GM18508 (cell line): ENCODE measurements around the gene KIAA0513.
"Not testable (repeated sequence)": the region's sequence is repeated elsewhere in the genome, so short reads cannot be mapped to it uniquely, and the experiment has no call there.

Experiments
- ATAC-seq: cut with Tn5 transposase; IDR thresholded peaks from one replicate; pipeline ENCODE4 v1.9.1; 2021; ENCODE audit warnings: moderate number of reproducible peaks; ENCODE audit not compliant: insufficient read depth, unreplicated experiment

The KIAA0513 gene

DNA sequence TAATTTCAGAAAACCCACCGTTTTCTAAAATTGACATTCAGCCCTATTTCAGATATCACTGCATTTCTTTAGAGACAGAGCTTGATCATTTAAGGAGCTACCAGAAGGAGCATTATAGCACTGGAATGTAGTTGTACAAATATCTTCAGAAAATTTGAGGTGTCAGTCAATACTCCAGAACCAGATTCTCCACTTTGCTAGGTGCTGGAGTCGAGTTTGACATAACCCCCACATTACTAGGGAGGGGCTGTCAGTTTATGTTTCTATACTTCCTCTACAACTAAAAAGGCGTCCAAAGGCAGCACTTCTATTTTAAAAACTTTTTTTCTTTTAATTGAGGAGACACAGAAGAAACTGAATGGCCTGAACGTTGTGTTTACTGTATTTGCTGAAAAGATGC, 892 bp upstream of the KIAA0513 start:
- ATAC-seq: no peak

DNA sequence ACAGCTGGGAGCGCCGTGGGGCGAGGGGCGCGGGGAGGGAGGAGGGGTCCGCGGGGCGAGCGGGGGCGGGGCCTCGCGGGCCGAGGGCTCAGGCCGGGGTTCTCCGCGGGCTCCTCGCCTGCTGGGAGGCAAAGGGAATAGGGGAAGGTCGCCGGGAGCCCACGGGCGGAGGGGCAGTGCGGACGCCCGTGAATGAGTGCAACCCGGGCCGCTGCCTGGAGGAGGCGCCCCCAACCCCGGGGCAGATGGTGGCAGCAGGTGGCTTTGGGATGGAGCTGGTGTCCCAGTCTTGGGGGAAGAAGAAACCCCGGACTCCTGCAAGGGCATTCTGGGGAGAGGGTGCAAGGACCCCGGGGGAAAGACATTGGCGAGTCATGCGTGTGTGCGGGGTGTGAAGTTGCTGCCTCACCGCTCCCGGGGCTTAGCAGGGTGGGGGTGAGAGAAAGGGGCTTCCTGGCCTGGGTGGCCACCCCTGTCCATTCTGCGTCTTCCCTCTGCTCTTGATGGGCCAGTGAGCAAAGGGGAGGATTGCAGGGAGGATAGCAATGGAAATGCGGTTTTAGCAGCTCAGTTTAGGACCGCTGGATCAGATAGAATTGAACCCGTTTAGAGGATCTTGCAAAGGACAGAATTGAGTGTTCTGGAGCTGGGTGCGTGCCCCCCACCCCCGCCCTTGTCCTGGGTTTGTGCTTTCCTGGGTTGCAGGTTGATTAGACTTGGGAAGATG, 526 bp downstream of the KIAA0513 start:
- no peak for ATAC-seq

DNA sequence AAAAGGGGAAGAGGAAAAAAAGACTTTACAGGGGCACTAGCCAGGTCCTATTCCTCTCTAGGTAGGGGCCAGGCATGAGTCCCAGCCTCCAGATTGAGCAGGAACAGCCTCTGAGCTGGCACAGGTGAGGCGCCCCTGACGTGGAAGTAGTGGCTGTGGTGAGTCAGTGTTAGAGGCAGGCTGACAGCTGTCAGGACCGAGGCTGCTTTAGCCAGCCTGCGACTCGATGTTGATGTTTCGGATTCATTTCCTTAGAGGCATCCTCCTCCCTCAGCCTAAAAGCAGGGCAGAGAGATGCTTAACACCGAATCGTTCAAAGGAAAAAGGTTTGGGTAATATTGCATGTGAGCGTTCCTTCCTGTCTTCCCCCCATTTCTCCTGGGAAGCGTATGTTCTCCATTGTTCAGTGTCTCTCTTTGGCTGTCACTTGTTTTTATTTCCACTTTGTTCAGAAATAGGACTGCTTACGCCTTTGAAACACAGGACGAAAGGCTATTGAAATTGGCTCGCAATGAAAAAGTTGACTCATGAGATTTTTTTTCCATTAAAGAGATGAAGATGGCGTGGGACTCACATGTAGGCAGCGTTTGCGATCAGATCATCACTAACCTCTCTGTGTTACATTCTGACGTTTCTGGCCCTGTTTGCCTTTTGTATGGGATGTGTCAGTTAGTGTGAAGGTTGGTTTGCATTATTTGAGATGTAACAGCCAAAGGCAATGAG, 1.3 kb downstream of the KIAA0513 start:
- ATAC-seq: no peak

DNA sequence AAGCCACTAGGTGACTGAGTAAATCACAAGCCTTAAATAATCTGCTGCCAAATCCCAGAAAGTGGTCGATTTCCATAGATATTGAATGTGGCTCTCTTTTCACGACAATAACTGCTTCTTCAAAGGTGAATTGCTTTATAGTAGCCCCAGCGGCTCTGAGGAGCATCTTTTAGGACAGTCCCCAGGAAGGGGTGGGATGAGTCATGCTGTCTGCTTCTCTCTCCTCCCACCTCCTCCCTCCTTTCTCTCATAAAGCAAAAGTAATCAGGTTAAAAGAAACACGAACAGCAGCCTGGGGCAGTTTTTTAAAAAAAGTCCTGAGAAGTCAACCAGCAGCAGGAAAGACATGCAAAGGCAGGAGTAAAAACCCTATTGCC, 1.8 kb downstream of the KIAA0513 start:
- no peak for ATAC-seq

DNA sequence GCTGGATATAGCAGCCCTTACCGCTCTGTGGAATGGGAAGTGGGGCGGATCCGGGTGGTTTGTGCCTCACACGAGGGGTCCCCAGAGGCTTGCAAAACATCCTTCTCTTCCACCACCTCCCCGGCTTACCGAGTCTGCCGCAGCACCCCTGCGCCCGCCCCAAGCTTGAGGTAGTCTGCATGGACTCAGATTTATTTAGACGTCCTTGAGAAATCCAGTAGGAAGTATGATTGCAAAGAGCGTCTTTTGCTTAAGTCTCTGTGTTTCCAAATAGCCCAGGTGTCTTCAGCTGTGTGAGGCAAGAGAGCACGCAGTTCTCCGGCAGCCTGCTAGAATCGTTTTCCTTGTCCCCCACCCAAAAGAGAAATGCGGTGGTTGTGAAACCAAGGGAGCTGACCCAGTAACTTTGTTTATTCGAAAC, 2.4 kb downstream of the KIAA0513 start:
- ATAC-seq: no peak

DNA sequence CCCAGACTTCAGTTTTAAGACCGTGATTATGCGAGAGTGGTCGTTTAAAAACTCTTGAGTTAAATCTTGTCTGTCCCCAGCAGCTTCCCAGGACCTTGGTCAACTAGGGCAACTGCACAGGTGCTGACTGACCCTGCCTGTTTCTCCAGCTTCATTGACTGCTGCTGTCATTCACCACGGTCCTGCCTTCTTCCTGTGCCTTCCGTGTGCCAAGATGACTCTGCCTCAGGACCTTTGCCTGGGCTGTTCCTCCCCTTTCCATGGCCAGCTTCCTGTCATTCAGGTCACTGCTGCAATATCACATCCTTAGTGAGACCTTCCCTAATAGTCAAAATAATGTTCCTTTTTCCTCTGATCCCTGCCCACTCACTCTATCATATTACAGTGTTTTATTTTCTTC, 3.9 kb downstream of the KIAA0513 start:
- no peak for ATAC-seq

DNA sequence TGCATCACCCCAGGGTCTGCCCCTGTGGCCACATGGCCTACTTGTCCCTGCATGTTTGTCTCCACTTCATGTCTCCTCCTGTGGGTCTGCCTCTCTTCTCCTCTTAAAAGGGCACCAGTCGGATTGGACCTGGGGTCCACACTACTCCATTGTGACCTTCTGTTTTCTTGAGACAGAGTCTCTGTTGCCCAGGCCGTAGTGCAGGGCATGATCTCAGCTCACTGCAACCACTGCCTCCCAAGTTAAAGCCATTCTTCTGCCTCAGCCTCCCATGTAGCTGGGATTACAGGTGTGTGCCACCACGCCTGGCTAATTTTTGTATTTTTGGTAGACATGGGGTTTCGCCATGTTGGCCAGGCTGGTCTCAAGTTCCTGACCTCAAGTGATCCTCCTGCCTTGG, 4.6 kb downstream of the KIAA0513 start:
- not testable (repeated sequence) for ATAC-seq

DNA sequence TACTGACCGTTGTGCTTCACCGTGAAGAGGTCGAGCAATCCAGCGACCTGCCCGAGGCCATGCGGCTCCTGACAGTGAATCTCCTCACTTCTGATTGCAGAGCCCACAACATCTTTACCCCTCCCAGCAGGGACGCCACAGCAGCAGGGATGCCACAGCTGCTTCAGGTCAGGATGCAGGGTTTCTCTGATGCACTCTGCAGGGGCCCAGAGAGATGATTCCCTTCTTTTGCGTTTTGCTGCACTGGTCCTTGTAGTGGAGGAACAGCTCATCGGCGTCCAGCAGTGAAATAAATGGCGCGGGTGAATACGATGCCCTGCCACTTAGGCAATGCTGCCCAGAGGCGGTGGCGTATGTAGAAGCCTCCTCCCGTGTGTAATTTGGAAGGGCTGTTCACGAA, 5.6 kb downstream of the KIAA0513 start:
- ATAC-seq: no peak

DNA sequence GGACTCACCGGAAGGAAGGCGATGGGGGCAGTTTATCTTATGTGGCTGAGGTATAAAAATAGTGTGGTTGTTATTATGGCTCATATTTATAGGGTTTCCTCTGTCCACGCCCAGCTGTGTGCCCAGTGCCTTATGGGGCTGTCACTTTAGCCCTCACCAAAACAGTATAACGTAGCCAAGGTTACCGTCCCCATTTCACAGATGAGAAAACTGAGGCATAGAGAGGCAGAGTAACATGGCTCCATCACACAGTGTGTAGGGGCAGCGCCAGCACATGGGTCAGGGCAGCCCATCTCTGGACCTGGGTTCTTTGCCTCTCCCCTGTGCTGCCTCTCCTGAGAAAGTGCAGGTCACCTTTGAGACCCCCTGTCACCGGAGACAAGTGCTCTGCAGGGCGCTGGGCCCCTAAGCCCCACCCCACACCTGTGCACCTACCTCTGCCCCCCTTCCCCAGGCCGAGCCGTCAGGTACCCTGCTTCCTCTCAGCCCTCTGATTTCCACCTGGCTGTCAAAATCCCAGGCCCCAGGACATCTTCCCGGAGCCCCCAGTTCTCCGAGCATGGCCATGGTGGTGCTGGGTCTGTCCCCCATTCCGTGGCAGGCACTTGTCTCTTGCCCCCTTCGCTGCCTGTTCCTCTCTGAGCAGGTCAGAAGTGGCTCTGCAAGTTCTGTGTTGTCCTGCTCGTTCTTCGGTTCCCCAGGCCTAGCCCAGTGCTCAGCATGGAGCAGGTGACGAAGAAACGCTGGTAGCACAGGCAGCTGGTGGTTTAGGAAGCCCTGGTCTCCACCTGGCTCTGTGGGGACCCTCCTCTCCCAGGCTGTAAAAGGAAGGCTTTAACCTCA, 7.2 kb downstream of the KIAA0513 start:
- no peak for ATAC-seq

DNA sequence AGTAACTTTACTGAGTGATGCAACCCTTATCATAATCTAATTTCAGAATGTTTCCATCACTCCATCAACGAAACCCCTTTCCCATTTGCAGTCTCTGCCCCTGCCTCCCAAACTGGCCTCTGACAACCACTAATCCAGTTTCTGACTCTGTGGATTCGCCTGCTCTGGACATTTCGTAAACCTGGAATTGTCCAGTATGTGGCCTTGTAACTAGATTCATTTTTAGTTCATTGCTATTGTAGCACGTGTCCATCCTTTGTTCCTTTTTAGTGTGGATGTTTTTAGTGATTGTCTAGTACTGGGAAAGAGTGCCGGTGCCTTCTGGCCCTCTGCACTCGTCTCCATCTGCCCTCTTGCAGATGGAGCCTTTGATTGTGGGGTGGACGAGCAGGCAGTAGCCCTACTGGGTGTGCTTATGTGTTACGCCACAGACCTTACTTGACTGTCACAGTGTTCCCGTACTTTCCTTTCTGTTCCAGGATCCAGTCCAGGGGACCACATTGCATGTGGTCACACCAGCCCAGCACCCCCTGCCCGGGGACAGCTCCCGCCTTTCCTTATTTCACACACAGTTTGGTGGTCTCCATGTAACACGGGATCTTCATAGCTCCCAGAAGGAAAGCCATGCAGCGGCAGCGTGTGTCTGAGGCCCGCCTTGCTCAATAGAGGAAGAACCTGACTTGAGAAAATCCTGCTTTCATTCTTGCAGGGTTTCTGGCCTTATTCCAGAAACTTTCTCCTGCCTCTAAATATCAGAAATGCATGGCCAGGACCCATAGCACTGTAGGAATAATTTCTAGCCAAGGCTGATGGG, 8.8 kb downstream of the KIAA0513 start:
- no peak for ATAC-seq

DNA sequence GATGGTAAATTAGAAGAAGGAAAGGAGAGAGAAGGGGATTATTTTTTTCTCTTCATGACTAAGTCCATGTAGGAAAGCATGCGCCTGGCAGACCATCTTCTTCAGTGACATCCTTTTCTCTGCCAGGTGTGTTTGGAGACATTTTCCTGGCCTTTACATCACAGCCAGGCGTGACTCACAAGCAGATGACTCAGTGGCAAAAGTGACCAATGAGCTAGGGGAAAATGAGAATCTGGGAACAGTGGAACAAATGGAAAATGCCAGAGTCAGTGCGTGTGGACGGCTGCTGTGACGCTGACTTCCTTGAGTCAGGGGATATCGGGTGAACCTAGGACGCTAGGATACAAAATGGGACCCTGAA, 9.4 kb downstream of the KIAA0513 start:
- no peak for ATAC-seq

DNA sequence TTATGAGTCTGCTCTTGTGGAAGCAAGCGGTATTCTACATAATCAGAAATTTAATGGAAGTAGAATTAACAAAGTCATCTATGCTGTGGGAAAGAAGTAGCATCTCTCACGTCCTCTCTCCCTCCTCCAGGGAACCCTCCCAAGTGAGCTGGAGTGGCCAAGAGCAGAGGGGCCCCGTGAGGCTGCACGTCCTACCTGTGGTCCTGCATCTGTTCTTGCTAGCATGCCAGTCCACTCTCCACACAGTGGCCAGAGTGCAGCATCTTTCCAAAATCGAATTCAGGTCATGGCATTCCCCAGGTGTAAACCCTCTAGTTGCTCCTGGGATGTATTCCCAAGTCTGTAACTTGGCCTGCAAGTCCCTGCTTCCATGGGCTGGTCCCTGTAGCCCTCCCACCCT, 10.1 kb downstream of the KIAA0513 start:
- no peak for ATAC-seq

DNA sequence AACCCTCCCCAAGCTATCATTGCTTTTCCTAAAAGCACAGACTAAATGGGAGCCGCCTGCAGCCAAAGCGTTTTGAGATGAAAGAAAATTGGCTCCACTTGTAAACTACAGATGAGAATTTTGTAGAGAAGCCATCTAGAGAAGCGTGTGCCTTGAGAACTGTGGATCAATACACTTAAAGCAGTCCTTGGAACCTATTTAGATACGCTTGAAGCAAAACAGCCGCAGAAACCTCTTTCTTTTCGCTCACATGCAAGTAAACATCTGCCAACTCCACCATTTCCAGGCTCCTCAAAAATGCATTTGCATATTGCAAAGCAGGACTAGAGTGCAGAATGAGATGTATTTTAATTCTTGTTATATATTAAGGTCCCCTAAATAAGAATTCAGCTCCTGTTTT, 13.1 kb downstream of the KIAA0513 start:
- no peak for ATAC-seq

DNA sequence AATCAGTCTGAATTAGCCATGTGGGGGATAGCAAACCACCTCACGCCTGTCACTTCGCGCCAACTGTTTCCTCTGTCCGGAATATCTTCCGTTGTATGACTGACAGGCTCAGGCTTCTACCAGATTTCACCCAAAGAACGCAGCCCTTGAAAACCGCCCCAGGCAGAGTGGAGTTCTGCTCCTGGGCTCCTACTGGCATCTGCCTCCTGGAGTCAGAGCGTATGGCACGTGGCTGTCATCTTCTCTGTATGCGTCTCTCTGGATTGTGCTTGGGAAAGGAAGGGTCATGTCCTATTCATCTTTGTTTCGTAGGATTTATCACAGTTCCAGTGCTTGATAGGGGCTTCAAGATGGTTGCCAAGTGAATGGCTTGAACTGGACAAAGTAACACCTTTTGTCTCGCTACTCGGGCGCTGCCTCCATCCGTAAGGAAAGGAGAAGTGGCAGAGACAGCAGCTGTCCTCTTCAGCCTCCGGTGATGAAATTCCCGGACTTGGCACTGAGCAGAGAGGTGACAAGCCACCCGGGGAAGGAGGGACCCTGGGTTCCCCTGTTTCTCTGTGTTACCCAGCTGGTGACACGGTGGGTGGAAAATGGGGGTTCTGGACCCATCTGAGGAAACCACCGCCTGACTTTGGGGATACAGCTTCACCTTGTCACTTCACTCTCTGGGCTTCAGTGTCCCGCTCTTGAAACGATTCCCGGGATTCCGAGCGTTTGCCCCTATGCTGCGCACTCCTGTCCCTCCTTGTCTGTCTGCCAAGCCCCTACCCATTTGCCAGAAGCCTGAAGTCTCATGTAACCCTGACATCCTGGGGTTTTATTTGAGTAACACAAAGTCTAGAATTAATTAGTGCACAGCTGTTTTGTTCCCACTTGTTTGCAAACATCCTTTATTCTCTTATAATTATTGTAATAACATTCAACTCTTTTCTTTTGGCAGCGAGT, 13.9 kb downstream of the KIAA0513 start:
- ATAC-seq: no peak

DNA sequence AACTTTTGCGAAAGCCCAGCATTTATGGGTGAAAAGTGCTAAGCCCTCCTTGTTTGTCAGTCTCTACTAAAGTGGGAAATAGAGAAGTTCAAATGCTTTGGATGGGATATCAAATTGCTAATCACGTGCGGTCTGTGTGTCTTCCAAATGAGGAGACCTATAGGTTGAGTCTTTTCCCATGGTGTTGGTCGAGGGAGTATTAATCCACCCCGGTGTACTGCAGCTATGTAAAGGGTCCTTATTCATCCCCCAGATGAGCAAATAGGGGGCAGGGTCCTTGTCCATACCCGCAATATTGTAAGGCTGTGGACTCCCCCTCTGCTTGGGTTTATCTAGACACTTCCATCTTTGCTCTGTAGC, 14.6 kb downstream of the KIAA0513 start:
- no peak for ATAC-seq

DNA sequence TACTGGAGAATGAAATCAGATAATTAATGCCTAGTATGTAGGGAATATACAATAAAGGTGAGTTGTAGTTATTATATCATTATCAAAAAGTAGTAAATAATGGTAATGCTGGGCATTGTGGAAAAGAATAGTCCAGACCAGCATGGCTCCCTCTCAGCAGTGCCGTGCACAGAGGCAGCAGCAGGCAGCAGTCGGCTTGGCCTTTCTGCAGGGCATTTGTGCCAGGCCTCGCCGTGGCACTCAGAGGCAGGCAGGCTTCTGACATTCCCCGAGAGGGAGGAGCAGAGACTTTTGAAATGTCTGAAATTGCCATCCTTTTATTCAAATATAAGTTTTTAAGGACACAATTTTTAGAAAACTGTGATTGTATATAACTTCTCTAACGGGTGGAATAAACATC, 15.0 kb downstream of the KIAA0513 start:
- no peak for ATAC-seq

DNA sequence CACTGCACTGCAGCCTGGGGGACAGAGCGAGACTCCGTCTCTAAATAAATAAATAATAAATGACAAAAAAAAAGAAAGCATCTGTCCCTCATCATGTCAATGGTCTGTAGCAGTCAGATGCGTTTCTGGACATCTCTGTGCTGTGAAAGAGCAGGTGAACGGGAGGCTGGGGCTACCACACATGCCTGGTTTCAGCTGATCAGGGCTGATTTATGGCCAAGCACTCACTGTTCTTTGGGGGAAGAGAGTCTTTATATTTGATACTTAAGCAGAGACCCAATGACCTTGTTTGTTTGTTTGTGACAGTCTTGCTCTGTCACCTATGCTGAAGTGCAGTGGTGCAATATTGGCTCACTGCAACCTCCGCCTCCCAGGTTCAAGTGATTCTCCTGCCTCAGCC, 17.5 kb downstream of the KIAA0513 start:
- ATAC-seq: no peak

DNA sequence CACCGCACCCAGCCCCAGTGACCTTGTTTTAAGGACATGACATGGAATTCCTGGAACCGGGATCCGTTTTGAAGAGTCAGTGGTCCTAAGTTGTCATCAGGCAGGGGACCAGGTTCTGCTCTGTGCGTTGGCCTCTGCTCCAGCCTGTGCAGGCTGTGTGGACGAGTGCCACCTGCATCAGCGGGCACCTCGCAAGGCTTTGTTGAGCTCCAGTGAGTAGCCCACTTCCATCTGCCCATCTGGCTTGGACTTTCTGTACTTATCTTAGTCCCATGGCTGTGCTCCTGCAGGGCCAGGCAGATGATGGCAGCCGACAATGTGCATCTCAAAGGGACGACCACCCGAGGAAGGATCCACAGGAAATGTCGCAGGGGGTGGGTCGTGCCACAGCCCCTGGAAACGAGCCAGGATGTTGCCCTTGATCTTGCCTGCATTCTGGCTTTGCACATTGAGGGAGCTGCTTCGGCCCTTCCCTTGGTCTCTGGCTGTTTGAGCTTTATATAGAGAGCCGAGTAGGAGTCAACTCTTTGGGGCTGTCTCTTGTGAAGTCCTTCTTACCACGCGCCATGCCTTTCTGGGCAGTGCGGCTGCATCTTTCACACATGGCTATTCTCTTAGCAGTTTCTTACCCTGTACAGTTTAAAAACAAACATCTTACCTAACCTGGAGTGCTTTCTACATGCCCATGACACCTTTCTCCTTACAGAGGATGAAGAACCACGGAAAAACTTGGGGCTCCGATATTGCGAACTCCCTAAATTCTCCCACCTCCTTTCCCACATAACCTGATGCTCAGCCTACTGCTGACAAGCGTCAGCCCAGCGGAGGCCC, 18.3 kb downstream of the KIAA0513 start:
- ATAC-seq: no peak

DNA sequence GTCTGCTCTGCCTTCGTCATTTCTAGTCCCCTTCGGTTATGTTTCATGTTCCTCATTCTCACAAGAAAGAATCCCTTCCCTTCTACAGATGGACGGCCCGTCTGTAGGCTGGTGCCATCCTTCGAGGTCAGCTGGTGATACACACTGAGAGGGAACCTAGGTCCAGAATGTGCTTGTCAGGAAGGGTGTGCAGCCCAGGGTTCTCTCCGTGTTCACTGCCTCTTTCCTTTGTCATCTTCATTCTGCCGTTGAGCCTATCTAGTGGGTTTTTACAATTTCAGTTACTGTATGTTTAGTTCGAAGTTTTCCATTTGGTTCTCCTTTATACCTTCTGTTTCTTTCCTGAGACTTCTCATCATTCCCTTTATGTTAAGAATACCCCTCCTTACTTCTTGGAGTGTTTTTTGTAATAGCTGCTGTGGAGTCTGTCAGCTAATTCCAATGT, 18.9 kb downstream of the KIAA0513 start:
- no peak for ATAC-seq
